M059J (cell line): Measurements from ENCODE around the gene APOL3. TPM values are rescaled to one million over a fixed set of nuclear protein-coding genes. Genes with fewer than 3 reads are reported as not detected.
"Not testable (repeated sequence)": the region's sequence is repeated elsewhere in the genome, so short reads cannot be mapped to it uniquely, and the experiment has no call there.

ENCODE experiments used
- DNase-seq: peaks from one replicate; pipeline ENCODE4 v3.0.0-alpha.2; 2012; ENCODE audit warnings: low read depth
- total RNA-seq: library from RNA; depleted of rRNA; stranded (reverse); fragments of >200 nt; shearing (Covaris generic); gene quantifications from 2 replicates; pipeline ENCODE4 v1.2.3, GENCODE V29; 2014

The APOL3 gene
- total RNA-seq, 1 experiment from 2014 or later: 11.7 TPM

GRCh38 chr22:36134182-36134581 is 26.4 kb downstream of the APOL3 start:
- DNase-seq: no peak

- no peak for DNase-seq
These were observed 28.6 kb downstream of the APOL3 start for GRCh38 chr22:36131907-36132306.

- no peak for DNase-seq
These were observed 30.8 kb downstream of the APOL3 start for GRCh38 chr22:36129486-36130388.

GRCh38 chr22:36129071-36129470 is 31.5 kb downstream of the APOL3 start:
- no peak for DNase-seq

- DNase-seq: no peak
These were observed 34.5 kb downstream of the APOL3 start for GRCh38 chr22:36125994-36126531.

- no peak for DNase-seq
These were observed 35.1 kb downstream of the APOL3 start for GRCh38 chr22:36125434-36125833.

- no peak for DNase-seq
These were observed 35.9 kb downstream of the APOL3 start for GRCh38 chr22:36124666-36125065.

GRCh38 chr22:36123673-36124630 is 36.6 kb downstream of the APOL3 start:
- DNase-seq: peak; percentile 89

GRCh38 chr22:36120621-36121351 is 39.8 kb downstream of the APOL3 start:
- not testable (repeated sequence) for DNase-seq

- DNase-seq: no peak
These were observed 43.5 kb downstream of the APOL3 start for GRCh38 chr22:36117053-36117554.

GRCh38 chr22:36116127-36116526 is 44.4 kb downstream of the APOL3 start:
- no peak for DNase-seq

GRCh38 chr22:36113121-36113520 is 47.4 kb downstream of the APOL3 start:
- no peak for DNase-seq

GRCh38 chr22:36111316-36111715 is 49.2 kb downstream of the APOL3 start:
- no peak for DNase-seq

- no peak for DNase-seq
These were observed 50.2 kb downstream of the APOL3 start for GRCh38 chr22:36110306-36110881.

- DNase-seq: no peak
These were observed 53.1 kb downstream of the APOL3 start for GRCh38 chr22:36107436-36107835.

- no peak for DNase-seq
These were observed 53.6 kb downstream of the APOL3 start for GRCh38 chr22:36106910-36107309.

GRCh38 chr22:36104988-36105387 is 55.6 kb downstream of the APOL3 start:
- DNase-seq: peak; percentile 29

- no peak for DNase-seq
These were observed 56.1 kb downstream of the APOL3 start for GRCh38 chr22:36104435-36104834.

- DNase-seq: no peak
These were observed 56.7 kb downstream of the APOL3 start for GRCh38 chr22:36103891-36104290.

GRCh38 chr22:36102995-36103394 is 57.6 kb downstream of the APOL3 start:
- DNase-seq: no peak

GRCh38 chr22:36101756-36102155 is 58.8 kb downstream of the APOL3 start:
- DNase-seq: no peak
